WI38 (cell line): Measurements from ENCODE around the gene RHCG.

ENCODE experiments used
- H3K4me3 ChIP-seq: 2 replicates; pipeline ENCODE4 v1.5.1; 2011; ENCODE audit warnings: low read depth, mild to moderate bottlenecking, control low read depth, low read length
- TF ChIP-seq, protein P1 (sequence below): IDR thresholded peaks from 2 replicates; pipeline ENCODE4 v1.5.1; 2012; ENCODE audit warnings: low read depth, mild to moderate bottlenecking, control low read depth, low read length

RHCG gene

DNA sequence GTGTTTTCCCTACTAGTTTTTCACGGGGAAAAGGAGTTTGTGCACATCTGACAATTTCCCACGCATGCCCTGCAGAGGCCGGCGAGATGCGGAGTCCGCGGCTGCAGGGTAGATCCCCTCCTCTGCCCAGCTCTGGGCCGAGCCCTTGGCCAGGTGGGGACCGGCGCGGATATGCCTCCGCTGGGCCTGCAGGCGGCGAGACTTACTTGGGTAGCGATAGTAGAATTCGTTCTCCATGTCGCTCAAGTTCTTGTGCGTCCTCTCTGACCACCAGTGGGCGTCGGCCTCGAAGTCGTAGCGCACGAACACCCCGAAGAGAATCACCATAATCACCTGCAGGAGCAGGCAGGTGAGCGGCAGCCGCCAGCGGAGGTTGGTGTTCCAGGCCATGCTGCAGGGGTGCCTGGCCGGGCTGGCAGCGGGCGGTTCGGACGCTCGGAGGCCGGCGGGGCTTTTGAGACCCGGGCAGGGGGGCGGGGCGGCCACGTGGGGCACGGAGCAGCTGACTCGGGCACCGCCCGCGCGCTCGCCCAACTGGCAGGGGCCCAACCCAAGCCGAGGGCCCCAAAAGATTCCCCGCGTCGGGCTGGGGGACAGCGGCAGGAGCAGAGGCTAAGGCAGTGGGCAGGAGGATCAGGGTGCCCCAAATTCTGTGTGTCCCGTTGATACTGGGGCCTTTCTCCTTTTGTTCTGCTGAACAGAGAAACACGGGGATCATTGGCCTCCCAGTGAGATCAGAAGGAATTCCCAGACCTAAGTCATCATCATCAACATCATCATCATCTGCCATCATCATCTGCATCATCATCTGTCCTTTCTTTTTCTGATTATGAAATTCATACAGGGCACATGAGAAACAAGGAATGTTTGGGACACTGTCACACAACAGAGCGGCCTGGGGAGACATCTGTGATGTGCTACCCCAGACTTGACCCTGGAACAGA lies at the start of gene RHCG:
RHCG (minus strand) TSS at position 429 of the 944 bp plus-strand sequence; CDS start at position 390, 39 bp downstream.
- H3K4me3 ChIP-seq = no peak within 1 kb of the TSS

DNA sequence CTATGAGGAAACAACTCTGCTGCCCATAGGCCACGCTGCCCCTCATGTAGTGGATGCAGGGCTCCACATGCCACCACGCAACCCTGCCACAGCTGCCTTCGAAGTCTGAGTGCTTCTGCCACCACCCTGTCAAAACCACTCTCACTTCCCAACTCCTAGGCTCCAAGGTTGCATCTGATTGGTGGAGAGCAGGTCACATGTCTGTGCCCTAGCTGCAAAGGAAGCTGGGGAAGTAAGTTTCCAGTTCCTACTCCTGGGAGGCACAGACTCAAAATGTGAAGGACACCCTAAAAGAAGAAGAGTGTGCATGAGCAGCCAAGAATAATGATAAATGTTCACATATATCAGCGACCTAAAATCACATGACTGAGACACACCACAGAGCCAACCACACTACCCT lies 47.0 kb upstream of the RHCG start:
- no peak overlapping the region for H3K4me3 ChIP-seq
- TF ChIP-seq, protein P1, sequence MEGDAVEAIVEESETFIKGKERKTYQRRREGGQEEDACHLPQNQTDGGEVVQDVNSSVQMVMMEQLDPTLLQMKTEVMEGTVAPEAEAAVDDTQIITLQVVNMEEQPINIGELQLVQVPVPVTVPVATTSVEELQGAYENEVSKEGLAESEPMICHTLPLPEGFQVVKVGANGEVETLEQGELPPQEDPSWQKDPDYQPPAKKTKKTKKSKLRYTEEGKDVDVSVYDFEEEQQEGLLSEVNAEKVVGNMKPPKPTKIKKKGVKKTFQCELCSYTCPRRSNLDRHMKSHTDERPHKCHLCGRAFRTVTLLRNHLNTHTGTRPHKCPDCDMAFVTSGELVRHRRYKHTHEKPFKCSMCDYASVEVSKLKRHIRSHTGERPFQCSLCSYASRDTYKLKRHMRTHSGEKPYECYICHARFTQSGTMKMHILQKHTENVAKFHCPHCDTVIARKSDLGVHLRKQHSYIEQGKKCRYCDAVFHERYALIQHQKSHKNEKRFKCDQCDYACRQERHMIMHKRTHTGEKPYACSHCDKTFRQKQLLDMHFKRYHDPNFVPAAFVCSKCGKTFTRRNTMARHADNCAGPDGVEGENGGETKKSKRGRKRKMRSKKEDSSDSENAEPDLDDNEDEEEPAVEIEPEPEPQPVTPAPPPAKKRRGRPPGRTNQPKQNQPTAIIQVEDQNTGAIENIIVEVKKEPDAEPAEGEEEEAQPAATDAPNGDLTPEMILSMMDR = no peak

More for the DNA sequence above, at the start of gene RHCG:
- TF ChIP-seq, protein P1 = no peak

DNA sequence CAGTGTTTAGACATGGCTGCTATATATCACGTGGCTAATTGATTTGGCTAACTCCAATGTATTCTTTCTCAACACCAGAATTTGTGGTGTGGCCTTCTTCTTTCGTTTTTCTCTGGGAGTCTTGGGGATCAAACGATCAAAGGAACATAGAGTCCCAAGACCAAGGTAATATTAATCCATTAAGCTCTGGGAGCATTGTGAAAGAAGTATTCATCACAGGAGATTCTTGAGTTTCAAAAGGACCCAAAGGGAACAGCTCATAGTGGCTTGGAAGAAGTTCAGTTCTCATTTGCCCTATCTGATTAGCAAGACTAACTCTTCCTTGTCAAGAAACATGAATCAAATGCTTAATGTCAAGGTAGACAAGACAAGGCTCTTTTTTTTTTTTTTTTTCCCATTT lies 46.0 kb upstream of the RHCG start:
- TF ChIP-seq, protein P1 = no peak
- no peak overlapping the region for H3K4me3 ChIP-seq

DNA sequence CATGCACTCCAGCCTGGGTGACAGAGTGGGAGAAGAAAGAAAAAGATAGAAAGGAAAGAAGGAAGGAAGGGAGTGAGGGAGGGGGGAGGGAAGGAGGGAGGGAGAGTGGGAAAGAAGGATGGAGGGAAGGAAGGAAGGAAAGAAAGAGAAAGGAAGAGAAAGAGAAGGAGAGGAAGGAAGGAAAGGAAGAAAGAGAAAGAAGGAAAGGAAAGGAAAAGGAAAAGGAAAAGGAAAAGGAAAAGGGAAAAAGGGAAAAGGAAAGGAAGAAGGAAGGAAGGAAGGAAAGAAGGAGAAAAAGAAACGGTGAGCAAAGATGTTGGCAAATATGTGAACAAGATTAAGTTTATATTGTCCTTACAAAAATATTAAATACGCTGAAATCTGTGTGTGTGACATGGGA lies 42.6 kb upstream of the RHCG start:
- H3K4me3 ChIP-seq = no peak overlapping the region
- TF ChIP-seq, protein P1 = no peak

DNA sequence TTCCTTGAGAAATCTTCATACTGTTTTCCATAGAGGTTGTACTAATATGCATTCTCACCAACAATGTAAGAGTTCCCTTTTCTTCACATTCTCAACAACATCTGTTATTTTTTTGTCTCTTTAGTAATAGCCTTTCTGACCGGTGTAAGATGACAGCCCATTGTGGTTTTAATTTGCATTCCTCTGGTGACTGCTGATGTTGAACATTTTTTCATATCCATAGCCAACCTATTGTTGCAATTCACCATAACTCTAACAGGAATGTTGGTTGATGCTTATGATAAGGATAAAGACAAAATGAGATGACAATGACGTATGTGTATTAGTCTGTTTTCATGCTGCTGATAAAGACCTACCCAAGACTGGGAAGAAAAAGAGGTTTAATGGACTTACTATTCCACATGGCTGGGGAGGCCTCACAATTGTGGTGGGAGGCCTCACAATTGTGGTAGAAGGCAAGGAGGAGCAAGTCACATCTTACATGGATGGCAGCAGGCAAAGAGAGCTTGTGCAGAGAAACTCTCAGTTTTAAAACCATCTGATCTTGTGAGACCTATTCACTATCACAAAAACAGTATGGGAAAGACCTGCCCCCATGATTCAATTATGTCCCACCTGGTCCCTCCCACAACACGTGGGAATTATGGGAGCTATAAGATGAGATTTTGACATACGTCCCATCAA lies 37.6 kb upstream of the RHCG start:
- H3K4me3 ChIP-seq = no peak overlapping the region
- TF ChIP-seq, protein P1 = no peak

DNA sequence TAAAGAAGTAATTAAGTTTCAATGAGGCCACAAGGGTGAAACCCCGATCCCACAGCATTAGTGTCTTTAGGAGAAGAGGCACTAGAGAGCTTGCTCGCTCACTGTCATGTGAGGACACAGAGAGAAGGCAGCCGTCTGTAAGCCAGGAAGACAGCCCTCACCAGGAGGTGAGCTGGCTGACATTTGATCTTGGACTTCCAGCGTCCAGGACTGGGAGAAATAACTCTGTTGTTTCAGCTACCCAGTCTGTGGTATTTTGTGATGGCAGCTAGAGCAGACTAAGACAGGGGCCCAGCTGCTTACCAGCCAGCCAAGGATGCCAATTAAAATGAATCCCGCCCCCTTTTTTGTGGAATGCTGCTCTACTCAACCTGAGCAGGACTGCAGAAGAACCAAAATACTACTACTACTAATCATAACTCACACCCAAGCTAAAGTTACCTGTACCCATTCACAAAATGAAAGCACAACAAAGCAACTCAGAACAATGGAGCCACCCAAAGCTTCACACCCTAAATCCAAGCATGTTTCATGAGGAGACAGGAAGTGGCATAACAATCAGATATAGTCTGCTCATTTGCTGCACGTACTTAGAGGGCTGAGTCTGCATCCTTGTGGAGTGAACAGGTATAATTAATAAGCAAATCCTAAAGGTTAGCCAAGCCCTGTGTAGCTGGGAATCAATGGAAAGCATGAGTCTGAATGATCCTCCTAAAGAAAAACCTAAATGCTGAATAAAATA lies 35.6 kb upstream of the RHCG start:
- TF ChIP-seq, protein P1 = no peak
- no peak overlapping the region for H3K4me3 ChIP-seq
